Measurements from ENCODE around the gene TRIM37. TPM values are rescaled to one million over a fixed set of nuclear protein-coding genes. Genes with fewer than 3 reads are reported as not detected.
"Not testable (repeated sequence)": the region's sequence is repeated elsewhere in the genome, so short reads cannot be mapped to it uniquely, and the experiment has no call there.

Gene TRIM37
- total RNA-seq, 6 experiments from 2014 or later, result 21.5 to 25.0 (median 23.7) TPM

DNA sequence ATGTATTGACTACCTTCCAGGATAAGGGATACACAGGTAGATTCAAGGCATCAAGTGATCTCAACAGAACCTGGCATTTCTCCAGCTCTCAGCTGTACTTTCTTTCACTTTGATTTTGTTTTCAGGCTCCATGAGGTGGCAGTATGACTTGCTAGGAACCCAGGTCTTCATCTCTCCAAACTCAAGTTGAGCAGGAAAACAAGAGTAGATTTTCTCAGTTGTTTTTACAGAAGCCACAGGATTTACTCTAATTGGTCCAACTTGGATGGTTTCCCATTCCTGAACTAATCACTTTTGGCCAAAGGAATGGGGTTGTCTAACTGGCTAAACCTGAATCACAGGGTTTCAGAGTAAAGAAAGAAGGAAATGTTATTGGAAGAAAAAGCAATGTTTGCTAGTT, 146.6 kb downstream of the TRIM37 start:
- Mint-ChIP-seq H3K27me3 (ENCODE audit: insufficient read depth) (no peaks in the 10 kb centered on the region), H3K36me3 (ENCODE audit: low read depth) (no peaks in the 10 kb centered on the region), H3K4me1 (ENCODE audit: low read depth) (peaks cover 20% of the 10 kb centered on the region), H3K27ac (peak overlapping the region; percentile 23), H3K9me3 (no peaks in the 10 kb centered on the region), H3K4me3 (no peak overlapping the region)
- DNase-seq, result peak; percentile 92
- TF ChIP-seq, protein P1, sequence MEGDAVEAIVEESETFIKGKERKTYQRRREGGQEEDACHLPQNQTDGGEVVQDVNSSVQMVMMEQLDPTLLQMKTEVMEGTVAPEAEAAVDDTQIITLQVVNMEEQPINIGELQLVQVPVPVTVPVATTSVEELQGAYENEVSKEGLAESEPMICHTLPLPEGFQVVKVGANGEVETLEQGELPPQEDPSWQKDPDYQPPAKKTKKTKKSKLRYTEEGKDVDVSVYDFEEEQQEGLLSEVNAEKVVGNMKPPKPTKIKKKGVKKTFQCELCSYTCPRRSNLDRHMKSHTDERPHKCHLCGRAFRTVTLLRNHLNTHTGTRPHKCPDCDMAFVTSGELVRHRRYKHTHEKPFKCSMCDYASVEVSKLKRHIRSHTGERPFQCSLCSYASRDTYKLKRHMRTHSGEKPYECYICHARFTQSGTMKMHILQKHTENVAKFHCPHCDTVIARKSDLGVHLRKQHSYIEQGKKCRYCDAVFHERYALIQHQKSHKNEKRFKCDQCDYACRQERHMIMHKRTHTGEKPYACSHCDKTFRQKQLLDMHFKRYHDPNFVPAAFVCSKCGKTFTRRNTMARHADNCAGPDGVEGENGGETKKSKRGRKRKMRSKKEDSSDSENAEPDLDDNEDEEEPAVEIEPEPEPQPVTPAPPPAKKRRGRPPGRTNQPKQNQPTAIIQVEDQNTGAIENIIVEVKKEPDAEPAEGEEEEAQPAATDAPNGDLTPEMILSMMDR (IDR thresholded peaks at IDR 0.05), result peak; percentile 66; the same call in 1 of the 2 replicates

DNA sequence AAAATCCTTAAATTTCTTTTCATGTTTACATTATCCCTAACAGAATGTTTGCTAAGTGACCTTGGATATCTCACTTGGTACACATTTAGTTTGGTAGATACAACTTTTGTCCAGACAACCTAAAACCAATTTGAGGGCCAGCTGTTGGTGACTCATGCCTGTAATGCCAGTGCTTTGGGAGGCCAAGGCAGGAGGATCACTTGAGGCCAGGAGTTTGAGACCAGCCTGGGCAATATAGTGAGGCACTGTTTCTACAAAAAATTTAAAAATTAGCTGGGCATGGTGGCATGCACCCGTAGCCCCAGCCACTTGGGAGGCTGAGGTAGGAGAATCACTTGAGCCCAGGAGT, 149.0 kb downstream of the TRIM37 start:
- not testable (repeated sequence) for H3K4me3 Mint-ChIP-seq; H3K36me3 Mint-ChIP-seq (ENCODE audit: low read depth); H3K27me3 Mint-ChIP-seq (ENCODE audit: insufficient read depth); H3K27ac Mint-ChIP-seq; H3K9me3 Mint-ChIP-seq; DNase-seq
- peaks cover 20% of the 10 kb centered on the region for H3K4me1 Mint-ChIP-seq (ENCODE audit: low read depth)

- no peak overlapping the region for H3K4me3 Mint-ChIP-seq
- no peaks in the 10 kb centered on the region; the same call in 1 of the 2 replicates for H3K9me3 Mint-ChIP-seq
- TF ChIP-seq, protein P1 (IDR thresholded peaks at IDR 0.05), result no peak
- peaks cover 4% of the 10 kb centered on the region; the same call in 1 of the 2 replicates for H3K27me3 Mint-ChIP-seq (ENCODE audit: insufficient read depth)
- no peak overlapping the region for H3K27ac Mint-ChIP-seq
- DNase-seq, result peak; percentile 14
- no peaks in the 10 kb centered on the region for H3K36me3 Mint-ChIP-seq (ENCODE audit: low read depth)
- peaks cover 20% of the 10 kb centered on the region for H3K4me1 Mint-ChIP-seq (ENCODE audit: low read depth)
Measured at GRCh38 chr17:58956997-58957724, 149.5 kb downstream of the TRIM37 start.

GRCh38 chr17:58954358-58954757, 152.3 kb downstream of the TRIM37 start:
- not testable (repeated sequence) for H3K27me3 Mint-ChIP-seq (ENCODE audit: insufficient read depth); H3K27ac Mint-ChIP-seq; DNase-seq; H3K4me3 Mint-ChIP-seq; H3K36me3 Mint-ChIP-seq (ENCODE audit: low read depth)
- H3K9me3 Mint-ChIP-seq, result peaks cover 23% of the 10 kb centered on the region
- H3K4me1 Mint-ChIP-seq (ENCODE audit: low read depth), result peaks cover 12% of the 10 kb centered on the region

DNA sequence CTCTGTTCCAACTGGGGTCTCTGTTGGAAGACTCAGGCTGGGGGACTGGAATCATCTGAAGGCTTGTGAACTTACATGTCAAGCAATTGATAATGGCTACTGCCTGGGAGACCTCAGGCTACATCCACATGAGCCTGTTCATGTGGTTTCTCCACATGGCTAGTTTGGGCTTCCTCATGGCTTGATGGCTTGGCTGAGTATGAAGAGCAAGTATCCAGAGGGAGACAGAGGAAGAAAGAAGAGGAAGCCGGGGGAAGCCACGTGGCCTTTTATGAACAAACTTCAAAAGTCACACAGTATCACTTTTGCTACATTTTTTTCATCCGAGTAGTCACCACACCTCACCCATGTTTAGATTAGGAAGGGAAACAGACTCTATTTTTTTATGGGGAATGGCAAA, 158.9 kb downstream of the TRIM37 start:
- H3K9me3 Mint-ChIP-seq, result peaks cover 30% of the 10 kb centered on the region
- H3K27ac Mint-ChIP-seq, result no peak overlapping the region
- DNase-seq, result no peak
- peaks cover 16% of the 10 kb centered on the region; the same call in 1 of the 2 replicates for H3K4me1 Mint-ChIP-seq (ENCODE audit: low read depth)
- peaks cover 10% of the 10 kb centered on the region for H3K36me3 Mint-ChIP-seq (ENCODE audit: low read depth)
- H3K4me3 Mint-ChIP-seq, result no peak overlapping the region
- TF ChIP-seq, protein P1 (IDR thresholded peaks at IDR 0.05), result no peak
- peaks cover 2% of the 10 kb centered on the region for H3K27me3 Mint-ChIP-seq (ENCODE audit: insufficient read depth)

GRCh38 chr17:58947411-58947810, 159.3 kb downstream of the TRIM37 start:
- TF ChIP-seq, protein P1 (IDR thresholded peaks at IDR 0.05), result no peak
- H3K27ac Mint-ChIP-seq, result no peak overlapping the region

More at GRCh38 chr17:58947411-58947810, 159.3 kb downstream of the TRIM37 start:
- Mint-ChIP-seq H3K4me1 (ENCODE audit: low read depth) (peaks cover 16% of the 10 kb centered on the region; the same call in 1 of the 2 replicates), H3K27me3 (ENCODE audit: insufficient read depth) (peaks cover 2% of the 10 kb centered on the region), H3K36me3 (ENCODE audit: low read depth) (peaks cover 10% of the 10 kb centered on the region), H3K4me3 (no peak overlapping the region), H3K9me3 (peaks cover 30% of the 10 kb centered on the region)
- no peak for DNase-seq

Measured in HFFc6 (cell line).